Stimulated activated CD8-positive, alpha-beta memory T cell treated with anti-CD3 and anti-CD28 coated beads, Interleukin-15, amount 100 ng/mL, for 48 hours (primary cell): ENCODE measurements around the gene EDARADD.
"Not testable (repeated sequence)": the region's sequence is repeated elsewhere in the genome, so short reads cannot be mapped to it uniquely, and the experiment has no call there.

Experiments
- DNase-seq, 2 donors: peaks; one replicate each; pipeline ENCODE4 v3.0.0-alpha.2; 2020; ENCODE audit warnings: low read depth in 2 of 2

The EDARADD gene

GRCh38 chr1:236433819-236434315 is 39.8 kb downstream of the EDARADD start:
- DNase-seq, result no peak

- DNase-seq, result no peak
Measured at GRCh38 chr1:236438614-236439013, 44.5 kb downstream of the EDARADD start.

- no peak for DNase-seq
Measured at GRCh38 chr1:236440373-236440772, 46.3 kb downstream of the EDARADD start.

- no peak for DNase-seq
Measured at GRCh38 chr1:236450779-236451178, 56.7 kb downstream of the EDARADD start.

GRCh38 chr1:236451796-236452373 is 57.8 kb downstream of the EDARADD start:
- DNase-seq, result peak in 1 of 2 donors; percentile 17

GRCh38 chr1:236455243-236455642 is 61.2 kb downstream of the EDARADD start:
- no peak for DNase-seq

- no peak for DNase-seq
Measured at GRCh38 chr1:236457775-236458174, 63.7 kb downstream of the EDARADD start.

GRCh38 chr1:236458996-236459395 is 64.9 kb downstream of the EDARADD start:
- DNase-seq, result no peak

- DNase-seq, result no peak
Measured at GRCh38 chr1:236460103-236460502, 66.0 kb downstream of the EDARADD start.

- DNase-seq, result not testable (repeated sequence)
Measured at GRCh38 chr1:236464197-236464596, 70.1 kb downstream of the EDARADD start.

- DNase-seq, result no peak
Measured at GRCh38 chr1:236465231-236465958, 71.3 kb downstream of the EDARADD start.

- no peak for DNase-seq
Measured at GRCh38 chr1:236465959-236466303, 71.8 kb downstream of the EDARADD start.

GRCh38 chr1:236467327-236467641 is 73.2 kb downstream of the EDARADD start:
- no peak for DNase-seq

- no peak for DNase-seq
Measured at GRCh38 chr1:236468625-236469024, 74.5 kb downstream of the EDARADD start.

GRCh38 chr1:236469466-236469865 is 75.4 kb downstream of the EDARADD start:
- no peak for DNase-seq

GRCh38 chr1:236471096-236471495 is 77.0 kb downstream of the EDARADD start:
- DNase-seq, result no peak

- DNase-seq, result no peak
Measured at GRCh38 chr1:236471653-236472052, 77.6 kb downstream of the EDARADD start.

GRCh38 chr1:236472850-236473788 is 79.0 kb downstream of the EDARADD start:
- DNase-seq, result no peak

- DNase-seq, result no peak
Measured at GRCh38 chr1:236476019-236476418, 81.9 kb downstream of the EDARADD start.

- DNase-seq, result no peak
Measured at GRCh38 chr1:236480758-236481436, 86.8 kb downstream of the EDARADD start.

GRCh38 chr1:236484310-236484971 is 90.4 kb downstream of the EDARADD start:
- DNase-seq, result no peak
